Panc1 (cell line): ENCODE results near the gene GRHL3.

ENCODE experiments used
- CTCF ChIP-seq: fragments of 450-650 bp; IDR thresholded peaks from 2 replicates; pipeline ENCODE4 v1.5.1; 2017; ENCODE audit warnings: mild to moderate bottlenecking
- POLR2AphosphoS5 ChIP-seq: IDR thresholded peaks from 2 replicates; pipeline ENCODE4 v1.6.1; 2012; ENCODE audit warnings: mild to moderate bottlenecking, low read depth, low read length, moderate library complexity
- SIN3A ChIP-seq: IDR thresholded peaks from 2 replicates; pipeline ENCODE4 v1.6.1; 2012; ENCODE audit warnings: low read depth, mild to moderate bottlenecking, low read length, moderate library complexity, borderline replicate concordance; ENCODE audit not compliant: insufficient read depth
- TCF7L2 ChIP-seq: IDR thresholded peaks from 2 replicates; pipeline ENCODE4 v1.6.1; 2011; ENCODE audit warnings: mild to moderate bottlenecking, low read depth, low read length, inconsistent platforms
- TF ChIP-seq, protein P1 (sequence below), 2 experiments: IDR thresholded peaks; 2 replicates each; pipeline ENCODE4 v1.6.1; 2011 to 2012; ENCODE audit warnings: low read depth in 2 of 2, control low read depth in 1 of 2, low read length in 1 of 2, mild to moderate bottlenecking in 1 of 2, moderate library complexity in 1 of 2; ENCODE audit not compliant: insufficient read depth in 1 of 2

GRCh38 chr1:24279590-24280232, 39.4 kb upstream of the GRHL3 start:
- TF ChIP-seq CTCF, result no peak
- TF ChIP-seq POLR2AphosphoS5, result no peak
- TF ChIP-seq SIN3A, result no peak
- no peak for TF ChIP-seq TCF7L2
- TF ChIP-seq, protein P1, sequence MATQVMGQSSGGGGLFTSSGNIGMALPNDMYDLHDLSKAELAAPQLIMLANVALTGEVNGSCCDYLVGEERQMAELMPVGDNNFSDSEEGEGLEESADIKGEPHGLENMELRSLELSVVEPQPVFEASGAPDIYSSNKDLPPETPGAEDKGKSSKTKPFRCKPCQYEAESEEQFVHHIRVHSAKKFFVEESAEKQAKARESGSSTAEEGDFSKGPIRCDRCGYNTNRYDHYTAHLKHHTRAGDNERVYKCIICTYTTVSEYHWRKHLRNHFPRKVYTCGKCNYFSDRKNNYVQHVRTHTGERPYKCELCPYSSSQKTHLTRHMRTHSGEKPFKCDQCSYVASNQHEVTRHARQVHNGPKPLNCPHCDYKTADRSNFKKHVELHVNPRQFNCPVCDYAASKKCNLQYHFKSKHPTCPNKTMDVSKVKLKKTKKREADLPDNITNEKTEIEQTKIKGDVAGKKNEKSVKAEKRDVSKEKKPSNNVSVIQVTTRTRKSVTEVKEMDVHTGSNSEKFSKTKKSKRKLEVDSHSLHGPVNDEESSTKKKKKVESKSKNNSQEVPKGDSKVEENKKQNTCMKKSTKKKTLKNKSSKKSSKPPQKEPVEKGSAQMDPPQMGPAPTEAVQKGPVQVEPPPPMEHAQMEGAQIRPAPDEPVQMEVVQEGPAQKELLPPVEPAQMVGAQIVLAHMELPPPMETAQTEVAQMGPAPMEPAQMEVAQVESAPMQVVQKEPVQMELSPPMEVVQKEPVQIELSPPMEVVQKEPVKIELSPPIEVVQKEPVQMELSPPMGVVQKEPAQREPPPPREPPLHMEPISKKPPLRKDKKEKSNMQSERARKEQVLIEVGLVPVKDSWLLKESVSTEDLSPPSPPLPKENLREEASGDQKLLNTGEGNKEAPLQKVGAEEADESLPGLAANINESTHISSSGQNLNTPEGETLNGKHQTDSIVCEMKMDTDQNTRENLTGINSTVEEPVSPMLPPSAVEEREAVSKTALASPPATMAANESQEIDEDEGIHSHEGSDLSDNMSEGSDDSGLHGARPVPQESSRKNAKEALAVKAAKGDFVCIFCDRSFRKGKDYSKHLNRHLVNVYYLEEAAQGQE (IDR thresholded peaks at IDR 0.05; ENCODE audit: insufficient read depth in 1 of 2, low read depth in 2 of 2, low read length in 1 of 2), result no peak
